Neuronal stem cell (in vitro differentiated cells): ENCODE results near the gene CDK11A.
"Not testable (repeated sequence)": the region's sequence is repeated elsewhere in the genome, so short reads cannot be mapped to it uniquely, and the experiment has no call there.

Experiments
- DNase-seq: peaks from one replicate; pipeline ENCODE4 v3.0.0-alpha.2; 2013; ENCODE audit warnings: low spot score
- H2AFZ ChIP-seq: one replicate; pipeline ENCODE4 v1.6.1; 2013; ENCODE audit warnings: mild to moderate bottlenecking, low read length, inconsistent platforms
- H2AK5ac ChIP-seq: 2 replicates; pipeline ENCODE4 v1.6.1; 2013; ENCODE audit warnings: low read depth, mild to moderate bottlenecking, inconsistent platforms, low read length, moderate library complexity, mixed read lengths
- H2BK120ac ChIP-seq: 2 replicates; pipeline ENCODE4 v1.6.1; 2013; ENCODE audit warnings: low read depth, mild to moderate bottlenecking, inconsistent platforms, low read length, moderate library complexity, mixed read lengths
- H2BK12ac ChIP-seq: one replicate; pipeline ENCODE4 v1.6.1; 2013; ENCODE audit warnings: low read length, inconsistent platforms
- H2BK15ac ChIP-seq: 2 replicates; pipeline ENCODE4 v1.6.1; 2013; ENCODE audit warnings: mild to moderate bottlenecking, low read length, inconsistent platforms, mixed read lengths
- H2BK5ac ChIP-seq: one replicate; pipeline ENCODE4 v1.6.1; 2013; ENCODE audit warnings: inconsistent platforms, mild to moderate bottlenecking, low read length, moderate library complexity
- H3K14ac ChIP-seq: one replicate; pipeline ENCODE4 v1.6.1; 2013; ENCODE audit warnings: low read length, inconsistent platforms
- H3K18ac ChIP-seq: 2 replicates; pipeline ENCODE4 v1.6.1; 2013; ENCODE audit warnings: low read length, inconsistent platforms
- H3K23ac ChIP-seq: 2 replicates; pipeline ENCODE4 v1.6.1; 2013; ENCODE audit warnings: low read depth, mild to moderate bottlenecking, mixed read lengths, low read length, inconsistent platforms; ENCODE audit not compliant: poor library complexity
- H3K27ac ChIP-seq: replicated peaks from 3 replicates; pipeline ENCODE4 v1.5.1; 2013; ENCODE audit warnings: low read length, inconsistent platforms
- H3K27me3 ChIP-seq, 3 experiments: 2 replicates each; pipeline ENCODE4 v1.6.1; 2013; ENCODE audit warnings: low read length in 3 of 3, mild to moderate bottlenecking in 2 of 3, inconsistent platforms in 1 of 3, low read depth in 1 of 3, mixed read lengths in 1 of 3, moderate library complexity in 1 of 3; ENCODE audit not compliant: control insufficient read depth in 3 of 3, insufficient read depth in 3 of 3
- H3K36me3 ChIP-seq, 2 donors: replicated peaks in 1 of 2; 2 replicates each; pipeline ENCODE4 v1.6.1; 2013; ENCODE audit warnings: low read length in 2 of 2; ENCODE audit not compliant: control insufficient read depth in 2 of 2, insufficient read depth in 2 of 2
- H3K4ac ChIP-seq: 2 replicates; pipeline ENCODE4 v1.6.1; 2013; ENCODE audit warnings: inconsistent platforms, mild to moderate bottlenecking, low read length, moderate library complexity
- H3K4me1 ChIP-seq, 2 donors: 1 replicate in 1 of 2; 2 replicates in 1 of 2; pipeline ENCODE4 v1.6.1; 2013; ENCODE audit warnings: low read length in 2 of 2, low read depth in 1 of 2; ENCODE audit not compliant: control insufficient read depth in 2 of 2, insufficient read depth in 1 of 2
- H3K4me2 ChIP-seq: one replicate; pipeline ENCODE4 v1.6.1; 2013; ENCODE audit warnings: mild to moderate bottlenecking, low read length, inconsistent platforms; ENCODE audit not compliant: insufficient read depth, poor library complexity, severe bottlenecking
- H3K4me3 ChIP-seq, 2 donors: 2 replicates each; pipeline ENCODE4 v1.5.1; 2013; ENCODE audit warnings: low read length in 2 of 2, mild to moderate bottlenecking in 2 of 2, inconsistent platforms in 1 of 2, moderate library complexity in 1 of 2
- H3K79me1 ChIP-seq: one replicate; pipeline ENCODE4 v1.6.1; 2013; ENCODE audit warnings: low read depth, mild to moderate bottlenecking, inconsistent platforms, low read length, moderate library complexity
- H3K9ac ChIP-seq: one replicate; pipeline ENCODE4 v1.6.1; 2013; ENCODE audit warnings: mild to moderate bottlenecking, low read depth, low read length, inconsistent platforms; ENCODE audit not compliant: poor library complexity
- H3K9me3 ChIP-seq, 2 donors: replicated peaks in 1 of 2; 2 replicates each; pipeline versions ENCODE3 to v1.6.1; 2013; ENCODE audit warnings: low read length in 2 of 2, mild to moderate bottlenecking in 2 of 2, inconsistent platforms in 1 of 2, low read depth in 1 of 2, mixed read lengths in 1 of 2, moderate library complexity in 1 of 2; ENCODE audit not compliant: control insufficient read depth in 2 of 2, insufficient read depth in 1 of 2
- H4K8ac ChIP-seq: one replicate; pipeline ENCODE4 v1.6.1; 2013; ENCODE audit warnings: low read depth, mild to moderate bottlenecking, inconsistent platforms, low read length, moderate library complexity
- H4K91ac ChIP-seq: one replicate; pipeline ENCODE4 v1.6.1; 2013; ENCODE audit warnings: low read length, low read depth, mild to moderate bottlenecking, inconsistent platforms; ENCODE audit not compliant: poor library complexity
- WGBS, 2 donors: extraction: QIAGEN DNeasy Blood & Tissue Kit; methylation state at CpG; one replicate each; pipeline ENCODE4 v1.1.7; 2013; ENCODE audit warnings: missing lambda C conversion rate in 2 of 2, mixed read lengths in 1 of 2; ENCODE audit not compliant: insufficient read length in 2 of 2, insufficient replicate concordance in 1 of 2; ENCODE audit errors: extremely low coverage in 2 of 2; 5-methylcytosine and 5-hydroxymethylcytosine counted together

The CDK11A gene

GRCh38 chr1:1727131-1727651 lies 3.0 kb upstream of the CDK11A start:
- not testable (repeated sequence) for H2BK15ac ChIP-seq, H3K79me1 ChIP-seq, H2BK5ac ChIP-seq, H3K14ac ChIP-seq, H3K23ac ChIP-seq, H2BK120ac ChIP-seq, H3K4me1 ChIP-seq, H3K18ac ChIP-seq, H3K9me3 ChIP-seq, H4K91ac ChIP-seq, H3K4ac ChIP-seq, H2BK12ac ChIP-seq, H3K27ac ChIP-seq, H2AK5ac ChIP-seq, DNase-seq, H3K4me2 ChIP-seq, H3K4me3 ChIP-seq, H3K9ac ChIP-seq, H3K27me3 ChIP-seq, H4K8ac ChIP-seq, H2AFZ ChIP-seq
- peaks cover under 1 to 25% of the 10 kb centered on the region in 2 donors for H3K36me3 ChIP-seq
- no CpG with 5 or more reads among the region's 12 CpGs for WGBS, 2 donors

- H2BK120ac ChIP-seq, result not testable (repeated sequence)
These were observed 1.9 kb upstream of the CDK11A start for GRCh38 chr1:1726088-1726487.

GRCh38 chr1:1721201-1721600 lies 3.0 kb downstream of the CDK11A start:
- H3K27me3 ChIP-seq, result no peaks in the 10 kb centered on the region
- H3K4ac ChIP-seq, result no peak overlapping the region
- no peaks in the 10 kb centered on the region for H3K9me3 ChIP-seq
- H2AK5ac ChIP-seq, result no peak overlapping the region
- H2BK12ac ChIP-seq, result no peak overlapping the region
- H2AFZ ChIP-seq, result no peak overlapping the region
- H2BK120ac ChIP-seq, result no peak overlapping the region
- no peak overlapping the region for H3K18ac ChIP-seq
- no peak overlapping the region for H3K4me3 ChIP-seq
- H3K4me2 ChIP-seq, result no peak overlapping the region
- DNase-seq, result no peak
- no peak overlapping the region for H3K27ac ChIP-seq
- no CpG with 5 or more reads among the region's 7 CpGs for WGBS, 2 donors
- no peak overlapping the region for H4K8ac ChIP-seq
- H3K9ac ChIP-seq, result no peak overlapping the region
- no peaks in the 10 kb centered on the region for H3K4me1 ChIP-seq
- no peak overlapping the region for H3K14ac ChIP-seq
- H2BK5ac ChIP-seq, result no peak overlapping the region
- no peak overlapping the region for H2BK15ac ChIP-seq
- H4K91ac ChIP-seq, result no peak overlapping the region
- no peak overlapping the region for H3K23ac ChIP-seq
- H3K79me1 ChIP-seq, result no peaks in the 10 kb centered on the region
- peaks cover 16 to 32% of the 10 kb centered on the region in 2 donors for H3K36me3 ChIP-seq

More at GRCh38 chr1:1726088-1726487, 1.9 kb upstream of the CDK11A start:
- not testable (repeated sequence) for H3K18ac ChIP-seq, H3K23ac ChIP-seq, H3K4me3 ChIP-seq, H2AFZ ChIP-seq, H2BK12ac ChIP-seq, H4K8ac ChIP-seq, H2AK5ac ChIP-seq, H3K4me2 ChIP-seq, H4K91ac ChIP-seq, H2BK5ac ChIP-seq, H3K79me1 ChIP-seq, H3K9ac ChIP-seq, DNase-seq, H3K14ac ChIP-seq, H3K27ac ChIP-seq, H3K9me3 ChIP-seq, H2BK15ac ChIP-seq, H3K27me3 ChIP-seq, H3K4ac ChIP-seq, H3K4me1 ChIP-seq
- peaks cover 3 to 17% of the 10 kb centered on the region in 2 donors for H3K36me3 ChIP-seq
- no CpG with 5 or more reads among the region's 17 CpGs for WGBS, 2 donors

GRCh38 chr1:1715109-1715883 lies 8.9 kb downstream of the CDK11A start:
- not testable (repeated sequence) for DNase-seq, H3K27ac ChIP-seq, H3K4me2 ChIP-seq, H2BK120ac ChIP-seq, H2BK5ac ChIP-seq, H4K8ac ChIP-seq, H2AFZ ChIP-seq, H3K18ac ChIP-seq, H4K91ac ChIP-seq, H2BK12ac ChIP-seq, H3K9ac ChIP-seq, H3K4ac ChIP-seq, H3K9me3 ChIP-seq, H3K27me3 ChIP-seq, H2AK5ac ChIP-seq, H3K14ac ChIP-seq, H3K4me3 ChIP-seq, H3K4me1 ChIP-seq, H2BK15ac ChIP-seq, H3K23ac ChIP-seq, H3K79me1 ChIP-seq
- WGBS, 2 donors, result no CpG with 5 or more reads among the region's 18 CpGs
- H3K36me3 ChIP-seq, result peaks cover 11 to 36% of the 10 kb centered on the region in 2 donors
